ENCODE data around the gene RIC1.

Gene RIC1

DNA sequence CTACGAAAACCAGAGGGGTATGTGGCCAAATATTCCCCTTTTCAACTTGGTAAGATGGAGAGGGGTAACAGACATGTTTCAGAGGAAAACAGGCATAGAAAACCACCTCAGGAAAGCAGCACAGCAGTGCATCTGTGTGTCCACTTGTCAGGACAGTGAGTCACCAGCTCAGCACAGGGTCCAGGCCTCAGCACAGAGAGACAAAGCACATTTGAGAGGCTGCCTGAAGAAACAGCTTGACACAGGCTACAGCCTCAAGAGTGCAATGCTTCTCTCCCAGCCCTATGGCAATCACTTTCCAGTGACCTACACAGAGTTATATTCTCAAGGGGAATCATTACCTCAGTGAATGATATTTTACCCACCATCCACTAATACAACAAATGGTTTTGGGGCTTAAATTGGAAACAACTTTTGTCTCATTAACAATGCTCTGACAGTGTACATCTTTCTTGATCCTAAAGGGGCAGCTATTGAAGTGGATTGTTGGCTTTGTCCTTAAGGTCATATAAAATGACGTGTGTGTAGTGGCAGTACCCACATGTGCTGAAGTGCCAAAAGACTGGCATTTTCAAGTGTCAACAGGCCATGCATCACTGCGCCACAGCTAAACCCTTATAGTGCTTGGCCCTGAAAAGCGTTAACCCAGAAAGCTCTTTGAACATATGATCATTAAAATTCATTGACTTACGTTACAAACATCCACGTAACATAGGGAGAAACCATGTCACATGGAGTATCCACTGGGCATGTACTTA lies 157.6 kb downstream of the RIC1 start:
- H3K4me3 ChIP-seq = no peak overlapping the region
- no peak overlapping the region for H3K9ac ChIP-seq (ENCODE audit: insufficient read length)
- H3K9me3 ChIP-seq (ENCODE audit: low read depth, low read length) = no peaks in the 10 kb centered on the region
- no peak for TF ChIP-seq EZH2 (IDR thresholded peaks at IDR 0.05)
- TF ChIP-seq POLR2AphosphoS5 (IDR thresholded peaks at IDR 0.05; ENCODE audit: borderline replicate concordance, low read depth, low read length) = no peak
- TF ChIP-seq FOXP2 (optimal IDR thresholded peaks at IDR 0.05; ENCODE audit: control extremely low read depth, extremely low read length, insufficient read depth) = no peak
- no peak for DNase-seq (ENCODE audit: low read depth, low spot score)
- H3K27ac ChIP-seq = no peak overlapping the region
- H3K36me3 ChIP-seq (ENCODE audit: insufficient read depth, low read length) = peaks cover 10% of the 10 kb centered on the region

DNA sequence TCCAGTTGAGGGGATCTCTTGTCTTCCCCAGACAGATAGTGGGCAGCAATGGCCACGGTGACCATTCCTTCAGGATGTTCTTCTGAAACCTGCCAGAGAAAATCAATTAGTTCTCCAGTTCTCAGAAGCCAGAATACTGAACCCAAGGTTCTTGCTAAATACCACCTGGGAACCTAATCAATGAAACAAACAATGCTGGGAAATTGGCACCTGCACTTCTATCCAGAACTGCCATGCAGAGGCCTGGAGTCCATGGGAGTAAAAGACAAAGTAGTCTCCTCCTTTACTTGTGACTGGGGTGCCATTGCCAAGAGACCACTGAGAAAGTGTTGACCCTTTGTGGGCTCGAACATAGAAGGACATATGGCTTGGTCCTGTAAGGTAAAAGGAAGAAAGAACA lies 158.3 kb downstream of the RIC1 start:
- peaks cover 10% of the 10 kb centered on the region for H3K36me3 ChIP-seq (ENCODE audit: insufficient read depth, low read length)
- DNase-seq (ENCODE audit: low read depth, low spot score) = no peak
- no peaks in the 10 kb centered on the region for H3K9me3 ChIP-seq (ENCODE audit: low read depth, low read length)
- no peak overlapping the region for H3K4me3 ChIP-seq
- TF ChIP-seq POLR2AphosphoS5 (IDR thresholded peaks at IDR 0.05; ENCODE audit: borderline replicate concordance, low read depth, low read length) (no peak), FOXP2 (optimal IDR thresholded peaks at IDR 0.05; ENCODE audit: control extremely low read depth, extremely low read length, insufficient read depth) (no peak), EZH2 (IDR thresholded peaks at IDR 0.05) (no peak)
- H3K9ac ChIP-seq (ENCODE audit: insufficient read length) = no peak overlapping the region
- H3K27ac ChIP-seq = no peak overlapping the region

DNA sequence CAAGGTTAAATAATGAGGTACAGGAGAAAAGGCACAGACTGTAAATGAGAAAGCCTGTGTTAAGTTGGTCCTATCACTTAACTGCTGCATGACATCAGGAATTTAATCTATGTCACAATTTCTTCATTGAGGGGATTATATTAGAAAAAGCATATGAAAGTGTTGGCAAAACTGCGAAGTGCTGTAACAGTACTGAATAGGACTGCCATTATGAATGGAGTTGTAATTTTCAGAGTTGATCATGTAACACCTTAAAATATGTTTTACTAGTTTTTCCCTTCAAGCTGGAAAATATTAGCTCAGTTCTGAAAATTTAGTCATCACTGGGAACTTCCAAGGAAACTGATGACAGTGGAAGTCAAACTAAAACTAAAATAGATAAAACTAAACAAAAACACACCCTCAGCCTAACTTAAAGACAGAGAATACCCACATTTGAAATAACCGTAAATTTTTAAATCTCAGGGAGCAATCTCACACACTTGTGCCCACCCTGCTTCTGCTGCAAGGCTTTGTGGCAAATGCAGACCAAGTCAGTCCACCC lies 158.9 kb downstream of the RIC1 start:
- Histone ChIP-seq H3K9ac (ENCODE audit: insufficient read length) (no peak overlapping the region), H3K4me3 (no peak overlapping the region), H3K9me3 (ENCODE audit: low read depth, low read length) (no peaks in the 10 kb centered on the region), H3K36me3 (ENCODE audit: insufficient read depth, low read length) (peaks cover 10% of the 10 kb centered on the region), H3K27ac (no peak overlapping the region)
- DNase-seq (ENCODE audit: low read depth, low spot score) = no peak
- TF ChIP-seq POLR2AphosphoS5 (IDR thresholded peaks at IDR 0.05; ENCODE audit: borderline replicate concordance, low read depth, low read length) (no peak), EZH2 (IDR thresholded peaks at IDR 0.05) (no peak), FOXP2 (optimal IDR thresholded peaks at IDR 0.05; ENCODE audit: control extremely low read depth, extremely low read length, insufficient read depth) (no peak)

DNA sequence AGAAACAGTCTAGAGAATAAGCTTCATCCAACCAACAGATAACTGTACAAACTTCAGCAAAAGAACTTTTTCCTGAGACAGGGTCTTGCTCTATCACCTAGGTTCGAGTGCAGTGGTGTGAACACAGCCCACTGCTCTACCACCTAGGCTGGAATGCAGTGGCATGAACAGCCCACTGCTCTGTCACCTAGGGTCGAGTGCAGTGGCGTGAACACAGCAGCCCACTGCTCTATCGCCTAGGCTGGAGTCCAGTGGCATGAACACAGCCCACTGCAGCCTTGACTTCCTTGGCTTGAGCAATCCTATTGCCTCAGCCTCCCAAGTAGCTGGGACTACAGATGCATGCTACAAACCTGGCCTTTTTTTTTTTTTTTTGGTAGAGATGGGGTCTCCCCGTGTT lies 160.6 kb downstream of the RIC1 start:
- Histone ChIP-seq H3K9me3 (ENCODE audit: low read depth, low read length) (no peaks in the 10 kb centered on the region), H3K4me3 (no peak overlapping the region), H3K27ac (no peak overlapping the region), H3K9ac (ENCODE audit: insufficient read length) (no peak overlapping the region), H3K36me3 (ENCODE audit: insufficient read depth, low read length) (peaks cover 10% of the 10 kb centered on the region)
- TF ChIP-seq EZH2 (IDR thresholded peaks at IDR 0.05) (no peak), FOXP2 (optimal IDR thresholded peaks at IDR 0.05; ENCODE audit: control extremely low read depth, extremely low read length, insufficient read depth) (no peak), POLR2AphosphoS5 (IDR thresholded peaks at IDR 0.05; ENCODE audit: borderline replicate concordance, low read depth, low read length) (no peak)
- no peak for DNase-seq (ENCODE audit: low read depth, low spot score)

DNA sequence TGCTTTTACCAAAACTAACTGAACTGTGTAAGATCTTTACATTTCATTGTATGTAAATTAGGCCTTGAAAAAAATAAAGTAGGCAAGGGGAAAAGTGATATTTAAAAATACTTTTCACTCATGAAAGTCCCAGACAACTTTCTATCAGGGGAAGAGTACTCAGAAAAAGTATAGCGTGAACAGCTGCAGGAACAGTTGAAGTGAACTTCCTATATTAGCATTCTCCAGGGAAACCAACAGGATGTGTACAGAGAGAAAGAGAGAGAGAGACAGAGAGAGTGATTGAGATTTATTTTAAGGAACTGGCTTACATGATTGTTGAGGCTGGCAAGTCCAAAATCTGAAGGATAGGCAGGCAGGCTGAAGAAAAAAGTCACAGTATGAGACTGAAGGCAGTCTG lies 162.0 kb downstream of the RIC1 start:
- DNase-seq (ENCODE audit: low read depth, low spot score) = no peak
- Histone ChIP-seq H3K36me3 (ENCODE audit: insufficient read depth, low read length) (peaks cover 10% of the 10 kb centered on the region), H3K4me3 (no peak overlapping the region), H3K9ac (ENCODE audit: insufficient read length) (no peak overlapping the region), H3K9me3 (ENCODE audit: low read depth, low read length) (no peaks in the 10 kb centered on the region), H3K27ac (no peak overlapping the region)
- TF ChIP-seq POLR2AphosphoS5 (IDR thresholded peaks at IDR 0.05; ENCODE audit: borderline replicate concordance, low read depth, low read length) = no peak
- no peak for TF ChIP-seq FOXP2 (optimal IDR thresholded peaks at IDR 0.05; ENCODE audit: control extremely low read depth, extremely low read length, insufficient read depth)
- no peak for TF ChIP-seq EZH2 (IDR thresholded peaks at IDR 0.05)

DNA sequence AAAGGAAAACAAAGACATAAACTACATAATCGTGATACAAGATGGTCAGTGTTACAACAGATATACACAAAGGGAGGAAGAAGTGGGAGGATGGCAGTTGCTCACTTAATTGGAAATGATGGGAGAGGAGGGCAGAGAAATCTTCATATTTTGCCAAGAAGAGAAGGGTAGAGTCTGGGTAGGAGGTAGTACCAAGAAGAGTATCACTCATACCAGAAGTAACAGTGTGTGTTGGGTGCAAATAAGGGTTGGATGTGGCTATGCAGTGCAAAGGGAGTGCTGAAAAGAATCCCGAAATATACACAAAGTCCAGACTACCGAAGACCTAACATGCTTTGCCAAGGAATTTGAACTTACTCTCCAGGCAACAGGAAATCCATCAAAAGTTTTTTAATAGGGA lies 163.0 kb downstream of the RIC1 start:
- TF ChIP-seq POLR2AphosphoS5 (IDR thresholded peaks at IDR 0.05; ENCODE audit: borderline replicate concordance, low read depth, low read length) (no peak), FOXP2 (optimal IDR thresholded peaks at IDR 0.05; ENCODE audit: control extremely low read depth, extremely low read length, insufficient read depth) (no peak), EZH2 (IDR thresholded peaks at IDR 0.05) (no peak)
- no peaks in the 10 kb centered on the region for H3K9me3 ChIP-seq (ENCODE audit: low read depth, low read length)
- H3K9ac ChIP-seq (ENCODE audit: insufficient read length) = no peak overlapping the region

DNA sequence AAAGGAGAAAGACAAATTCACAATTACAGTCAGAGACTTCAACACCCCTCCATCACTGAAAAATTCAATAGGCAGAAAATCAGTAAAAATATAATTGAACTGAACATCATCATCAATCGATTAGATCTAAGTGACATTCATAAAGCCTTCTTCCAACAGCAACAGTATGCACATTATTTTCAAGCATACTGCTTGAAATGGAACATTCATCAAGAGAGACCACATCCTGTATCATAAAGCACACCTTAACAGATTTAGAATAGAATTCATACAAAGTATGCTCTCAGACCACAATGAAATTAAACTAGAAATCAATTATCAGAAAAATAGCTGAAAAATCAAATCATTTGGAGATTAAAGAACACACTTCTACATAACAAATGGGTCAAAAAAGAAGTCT lies 164.9 kb downstream of the RIC1 start:
- Histone ChIP-seq H3K36me3 (ENCODE audit: insufficient read depth, low read length) (no peaks in the 10 kb centered on the region), H3K27ac (no peak overlapping the region), H3K9ac (ENCODE audit: insufficient read length) (no peak overlapping the region), H3K4me3 (no peak overlapping the region), H3K9me3 (ENCODE audit: low read depth, low read length) (no peaks in the 10 kb centered on the region)
- no peak for DNase-seq (ENCODE audit: low read depth, low spot score)
- TF ChIP-seq POLR2AphosphoS5 (IDR thresholded peaks at IDR 0.05; ENCODE audit: borderline replicate concordance, low read depth, low read length) (no peak), EZH2 (IDR thresholded peaks at IDR 0.05) (no peak), FOXP2 (optimal IDR thresholded peaks at IDR 0.05; ENCODE audit: control extremely low read depth, extremely low read length, insufficient read depth) (no peak)

More for the DNA sequence above, 163.0 kb downstream of the RIC1 start:
- no peak for DNase-seq (ENCODE audit: low read depth, low spot score)
- Histone ChIP-seq H3K4me3 (no peak overlapping the region), H3K36me3 (ENCODE audit: insufficient read depth, low read length) (peaks cover 2% of the 10 kb centered on the region; the same call in 1 of the 2 replicates), H3K27ac (no peak overlapping the region)

DNA sequence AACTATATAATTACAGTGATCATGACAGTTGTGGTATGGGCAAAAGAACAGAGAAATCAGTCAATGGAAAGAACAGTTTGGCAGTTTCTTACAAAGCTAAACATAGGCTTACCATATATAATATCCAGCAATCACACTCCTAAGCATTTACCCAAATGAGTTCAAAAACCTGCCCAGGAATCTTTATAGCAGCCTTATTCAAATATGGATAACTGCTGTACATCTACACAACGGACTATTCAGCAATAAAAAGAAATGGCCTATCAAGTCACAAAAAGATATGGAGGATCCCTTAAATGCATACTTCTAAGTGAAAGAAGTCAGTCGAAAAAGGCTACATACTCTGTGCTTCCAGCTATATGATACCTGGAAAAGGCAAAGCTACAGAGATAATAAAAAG lies 167.4 kb downstream of the RIC1 start:
- no peak for DNase-seq (ENCODE audit: low read depth, low spot score)
- Histone ChIP-seq H3K9ac (ENCODE audit: insufficient read length) (no peak overlapping the region), H3K27ac (no peak overlapping the region), H3K36me3 (ENCODE audit: insufficient read depth, low read length) (no peaks in the 10 kb centered on the region), H3K9me3 (ENCODE audit: low read depth, low read length) (no peaks in the 10 kb centered on the region), H3K4me3 (no peak overlapping the region)
- TF ChIP-seq POLR2AphosphoS5 (IDR thresholded peaks at IDR 0.05; ENCODE audit: borderline replicate concordance, low read depth, low read length) = no peak
- TF ChIP-seq EZH2 (IDR thresholded peaks at IDR 0.05) = no peak
- TF ChIP-seq FOXP2 (optimal IDR thresholded peaks at IDR 0.05; ENCODE audit: control extremely low read depth, extremely low read length, insufficient read depth) = no peak
